ENCODE measurements around the gene HOOK2. TPM values are rescaled to one million over a fixed set of nuclear protein-coding genes. Genes with fewer than 3 reads are reported as not detected.

The HOOK2 gene
- total and polyA plus RNA-seq, 9 of the 15 experiments (the other 6 are each of a cell fraction or from before 2014, with no cell fraction given) = 1.3 to 17.2 (median 9.9) TPM

DNA sequence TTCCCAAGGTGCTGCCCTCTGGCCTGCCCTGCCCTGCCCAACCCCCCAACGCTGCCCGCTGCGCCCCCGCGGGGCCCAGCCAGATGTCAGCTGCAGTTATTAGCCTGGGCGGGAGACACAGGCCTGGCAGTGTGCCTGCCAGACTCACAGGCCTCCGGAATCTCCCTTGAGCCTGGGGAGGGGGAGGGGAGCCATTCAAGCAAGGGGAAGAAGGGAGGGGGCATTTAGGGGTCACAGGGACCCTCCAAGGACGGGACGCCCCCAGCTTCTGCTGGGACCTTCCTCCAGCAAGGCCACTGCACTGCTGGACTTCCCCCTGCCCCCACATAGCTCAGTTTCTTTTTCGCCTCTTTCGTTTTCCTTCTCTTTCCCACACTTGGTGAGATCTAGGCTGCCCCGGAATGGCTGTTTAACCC is 13.3 kb upstream of the HOOK2 start (continued):
- TF ChIP-seq, protein P1, sequence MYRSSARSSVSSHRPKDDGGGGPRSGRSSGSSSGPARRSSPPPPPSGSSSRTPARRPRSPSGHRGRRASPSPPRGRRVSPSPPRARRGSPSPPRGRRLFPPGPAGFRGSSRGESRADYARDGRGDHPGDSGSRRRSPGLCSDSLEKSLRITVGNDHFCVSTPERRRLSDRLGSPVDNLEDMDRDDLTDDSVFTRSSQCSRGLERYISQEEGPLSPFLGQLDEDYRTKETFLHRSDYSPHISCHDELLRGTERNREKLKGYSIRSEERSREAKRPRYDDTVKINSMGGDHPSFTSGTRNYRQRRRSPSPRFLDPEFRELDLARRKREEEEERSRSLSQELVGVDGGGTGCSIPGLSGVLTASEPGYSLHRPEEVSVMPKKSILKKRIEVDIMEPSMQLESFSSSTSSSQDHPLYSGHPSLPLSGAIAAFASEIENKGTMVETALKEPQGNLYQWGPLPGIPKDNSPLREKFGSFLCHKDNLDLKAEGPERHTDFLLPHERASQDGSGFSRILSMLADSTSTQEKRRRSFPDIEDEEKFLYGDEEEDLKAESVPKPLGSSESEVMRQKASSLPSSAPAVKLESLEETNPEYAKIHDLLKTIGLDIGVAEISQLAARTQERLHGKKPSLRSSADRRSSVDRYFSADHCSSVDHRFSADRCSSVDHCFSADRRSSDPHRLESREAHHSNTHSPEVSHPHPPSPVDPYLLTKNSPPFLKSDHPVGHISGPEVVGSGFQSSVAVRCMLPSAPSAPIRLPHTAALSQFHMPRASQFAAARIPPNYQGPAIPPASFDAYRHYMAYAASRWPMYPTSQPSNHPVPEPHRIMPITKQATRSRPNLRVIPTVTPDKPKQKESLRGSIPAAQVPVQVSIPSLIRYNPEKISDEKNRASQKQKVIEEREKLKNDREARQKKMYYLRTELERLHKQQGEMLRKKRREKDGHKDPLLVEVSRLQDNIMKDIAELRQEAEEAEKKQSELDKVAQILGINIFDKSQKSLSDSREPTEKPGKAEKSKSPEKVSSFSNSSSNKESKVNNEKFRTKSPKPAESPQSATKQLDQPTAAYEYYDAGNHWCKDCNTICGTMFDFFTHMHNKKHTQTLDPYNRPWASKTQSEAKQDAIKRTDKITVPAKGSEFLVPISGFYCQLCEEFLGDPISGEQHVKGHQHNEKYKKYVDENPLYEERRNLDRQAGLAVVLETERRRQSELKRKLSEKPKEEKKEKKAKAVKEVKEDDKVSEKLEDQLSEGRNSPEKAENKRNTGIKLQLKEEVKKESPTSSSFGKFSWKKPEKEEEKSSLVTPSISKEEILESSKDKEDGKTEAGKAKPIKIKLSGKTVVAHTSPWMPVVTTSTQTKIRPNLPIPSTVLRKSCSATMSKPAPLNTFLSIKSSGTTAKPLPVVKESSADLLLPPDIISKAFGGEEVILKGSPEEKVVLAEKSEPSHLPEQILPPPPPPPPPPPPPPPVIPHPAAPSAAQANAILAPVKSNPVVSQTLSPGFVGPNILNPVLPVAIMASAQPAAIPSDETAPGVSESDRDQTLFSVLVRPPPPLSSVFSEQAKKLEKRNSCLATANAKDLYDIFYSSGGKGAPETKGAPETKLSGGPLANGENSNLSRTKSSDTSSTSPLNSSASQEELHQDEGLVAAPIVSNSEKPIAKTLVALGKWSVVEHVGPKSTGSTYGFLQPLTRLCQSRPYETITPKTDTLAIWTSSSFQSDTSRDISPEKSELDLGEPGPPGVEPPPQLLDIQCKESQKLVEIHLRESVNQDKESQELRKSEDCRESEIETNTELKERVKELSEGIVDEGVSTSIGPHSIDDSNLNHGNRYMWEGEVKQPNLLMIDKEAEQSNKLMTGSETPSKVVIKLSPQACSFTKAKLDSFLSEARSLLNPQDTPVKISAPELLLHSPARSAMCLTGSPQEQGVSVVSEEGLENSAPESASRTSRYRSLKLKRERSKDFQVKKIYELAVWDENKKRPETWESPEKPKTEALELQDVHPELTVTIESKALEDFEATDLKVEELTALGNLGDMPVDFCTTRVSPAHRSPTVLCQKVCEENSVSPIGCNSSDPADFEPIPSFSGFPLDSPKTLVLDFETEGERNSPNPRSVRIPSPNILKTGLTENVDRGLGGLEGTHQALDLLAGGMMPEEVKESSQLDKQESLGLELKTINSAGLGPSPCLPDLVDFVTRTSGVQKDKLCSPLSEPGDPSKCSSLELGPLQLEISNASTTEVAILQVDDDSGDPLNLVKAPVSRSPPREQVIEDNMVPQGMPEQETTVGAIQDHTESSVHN (IDR thresholded peaks at IDR 0.05; ENCODE audit: borderline replicate concordance in 1 of 2, low read depth in 1 of 2) = no peak
- TF ChIP-seq STAT5A (IDR thresholded peaks at IDR 0.05; ENCODE audit: borderline replicate concordance, low read length) (no peak), TAF7 (tag; IDR thresholded peaks at IDR 0.05) (0 out of 2 replicates have a peak, but pooled peaks have one; percentile 11), MYBL2 (IDR thresholded peaks at IDR 0.05; ENCODE audit: low read depth) (no peak), MYBL2 (CRISPR knock-in tag; IDR thresholded peaks at IDR 0.05; ENCODE audit: borderline replicate concordance) (no peak), SAP30 (IDR thresholded peaks at IDR 0.05; ENCODE audit: borderline replicate concordance, insufficient read depth, low read depth, low read length, poor library complexity, severe bottlenecking) (no peak), HDGF (IDR thresholded peaks at IDR 0.05) (no peak), LARP7 (IDR thresholded peaks at IDR 0.05) (no peak), WHSC1 (IDR thresholded peaks at IDR 0.05; ENCODE audit: low read length) (no peak), EGR1 (conservative IDR thresholded peaks at IDR 0.05) (peak; percentile 73), ZNF830 (CRISPR knock-in tag; IDR thresholded peaks at IDR 0.05) (no peak), RBFOX2 (IDR thresholded peaks at IDR 0.05; ENCODE audit: low read depth, low read length) (peak; percentile 71)
- TF ChIP-seq, protein P2, sequence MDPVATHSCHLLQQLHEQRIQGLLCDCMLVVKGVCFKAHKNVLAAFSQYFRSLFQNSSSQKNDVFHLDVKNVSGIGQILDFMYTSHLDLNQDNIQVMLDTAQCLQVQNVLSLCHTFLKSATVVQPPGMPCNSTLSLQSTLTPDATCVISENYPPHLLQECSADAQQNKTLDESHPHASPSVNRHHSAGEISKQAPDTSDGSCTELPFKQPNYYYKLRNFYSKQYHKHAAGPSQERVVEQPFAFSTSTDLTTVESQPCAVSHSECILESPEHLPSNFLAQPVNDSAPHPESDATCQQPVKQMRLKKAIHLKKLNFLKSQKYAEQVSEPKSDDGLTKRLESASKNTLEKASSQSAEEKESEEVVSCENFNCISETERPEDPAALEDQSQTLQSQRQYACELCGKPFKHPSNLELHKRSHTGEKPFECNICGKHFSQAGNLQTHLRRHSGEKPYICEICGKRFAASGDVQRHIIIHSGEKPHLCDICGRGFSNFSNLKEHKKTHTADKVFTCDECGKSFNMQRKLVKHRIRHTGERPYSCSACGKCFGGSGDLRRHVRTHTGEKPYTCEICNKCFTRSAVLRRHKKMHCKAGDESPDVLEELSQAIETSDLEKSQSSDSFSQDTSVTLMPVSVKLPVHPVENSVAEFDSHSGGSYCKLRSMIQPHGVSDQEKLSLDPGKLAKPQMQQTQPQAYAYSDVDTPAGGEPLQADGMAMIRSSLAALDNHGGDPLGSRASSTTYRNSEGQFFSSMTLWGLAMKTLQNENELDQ (CRISPR knock-in tag; IDR thresholded peaks at IDR 0.05; ENCODE audit: borderline replicate concordance) = no peak
- TF ChIP-seq, protein P3, sequence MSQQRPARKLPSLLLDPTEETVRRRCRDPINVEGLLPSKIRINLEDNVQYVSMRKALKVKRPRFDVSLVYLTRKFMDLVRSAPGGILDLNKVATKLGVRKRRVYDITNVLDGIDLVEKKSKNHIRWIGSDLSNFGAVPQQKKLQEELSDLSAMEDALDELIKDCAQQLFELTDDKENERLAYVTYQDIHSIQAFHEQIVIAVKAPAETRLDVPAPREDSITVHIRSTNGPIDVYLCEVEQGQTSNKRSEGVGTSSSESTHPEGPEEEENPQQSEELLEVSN (IDR thresholded peaks at IDR 0.05; ENCODE audit: borderline replicate concordance in 1 of 2, extremely low read depth in 1 of 2, insufficient read depth in 1 of 2, insufficient read length in 1 of 2, low read depth in 1 of 2, low read length in 1 of 2, poor library complexity in 1 of 2, severe bottlenecking in 1 of 2) = peak; percentile 23 to 70
